Measurements from ENCODE around the gene MOB1B.
"Not testable (repeated sequence)": the region's sequence is repeated elsewhere in the genome, so short reads cannot be mapped to it uniquely, and the experiment has no call there.

Gene MOB1B

DNA sequence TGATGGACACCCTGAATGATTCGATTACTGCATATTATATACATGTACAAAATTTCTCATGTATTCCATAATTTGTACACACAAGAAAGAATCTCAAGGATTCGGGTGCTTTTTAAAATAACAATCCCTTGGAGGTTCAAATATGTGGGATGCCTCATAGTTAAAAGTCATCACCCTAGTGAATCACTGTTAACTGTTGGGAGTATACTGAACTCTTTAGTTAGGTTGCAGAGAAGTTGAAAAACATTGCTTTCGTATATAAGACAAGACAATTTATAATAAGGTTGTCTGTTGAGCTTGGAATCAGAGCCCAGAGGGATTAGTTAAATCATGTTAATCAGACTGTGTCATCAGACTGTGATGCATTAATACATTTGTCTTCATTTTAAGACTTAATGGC is 106.9 kb downstream of the MOB1B start:
- DNase-seq (ENCODE audit: low spot score), result peak; percentile 24

DNA sequence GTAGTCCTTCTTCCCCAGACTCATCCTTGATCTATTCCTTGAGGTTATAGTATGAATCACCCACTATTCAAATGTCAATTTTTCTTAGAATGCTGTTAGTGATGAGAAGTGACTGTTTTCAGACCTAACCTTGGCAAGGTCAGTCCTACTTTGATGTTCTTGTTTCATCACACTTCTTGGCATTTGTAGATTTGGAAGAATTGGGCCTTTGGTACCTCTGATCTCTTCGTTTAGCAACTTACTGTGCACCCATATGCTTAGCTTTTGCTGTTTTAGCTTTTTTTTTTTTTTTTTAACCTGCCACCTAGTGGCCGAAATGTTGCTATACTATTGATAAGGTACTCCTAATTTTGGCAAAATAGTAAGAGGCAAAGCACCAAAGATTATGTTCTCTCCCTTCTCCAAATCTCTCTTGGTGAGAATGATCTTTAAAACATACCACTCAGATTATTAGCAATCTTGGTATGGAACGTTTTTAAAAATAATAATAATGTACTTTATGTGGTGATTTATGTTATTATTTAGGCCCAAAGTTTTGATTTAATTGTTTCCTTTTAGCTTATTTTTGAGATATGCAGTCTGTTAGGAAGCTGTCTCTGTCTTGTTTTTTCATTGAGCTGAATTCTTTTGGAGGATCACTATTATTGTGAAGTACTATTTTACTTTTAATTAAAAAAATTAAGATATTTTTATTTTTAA is 107.9 kb downstream of the MOB1B start:
- DNase-seq (ENCODE audit: low spot score), result peak; percentile 58

DNA sequence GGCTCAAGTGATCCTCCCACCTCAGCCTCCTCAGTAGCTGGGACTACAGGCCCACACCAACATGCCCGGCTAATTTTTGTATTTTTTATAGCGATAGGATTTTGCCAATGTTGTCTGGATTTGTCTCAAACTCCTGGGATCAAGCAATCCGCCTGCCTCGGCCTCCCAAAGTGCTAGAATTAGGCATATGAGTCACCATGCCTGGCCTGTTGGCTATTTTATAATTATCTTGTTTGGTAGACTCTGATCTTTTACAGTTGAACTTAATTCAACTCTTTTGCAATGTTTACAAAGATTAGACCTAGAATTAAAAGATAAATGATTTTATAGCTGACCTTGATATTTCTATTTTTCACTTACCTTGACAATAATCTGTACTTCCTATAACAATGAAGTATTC is 109.3 kb downstream of the MOB1B start:
- no peak for DNase-seq (ENCODE audit: low spot score)

DNA sequence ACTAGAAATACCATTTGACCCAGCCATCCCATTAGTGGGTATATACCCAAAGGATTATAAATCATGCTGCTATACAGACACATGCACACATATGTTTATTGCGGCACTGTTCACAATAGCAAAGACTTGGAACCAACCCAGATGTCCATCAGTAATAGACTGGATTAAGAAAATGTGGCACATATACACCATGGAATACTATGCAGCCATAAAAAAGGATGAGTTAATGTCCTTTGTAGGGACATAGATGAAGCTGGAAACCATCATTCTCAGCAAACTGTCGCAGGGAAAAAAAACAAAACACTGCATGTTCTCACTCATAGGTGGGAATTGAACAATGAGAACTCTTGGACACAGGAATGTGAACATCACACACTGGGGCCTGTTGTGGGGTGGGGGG is 115.2 kb downstream of the MOB1B start:
- not testable (repeated sequence) for DNase-seq (ENCODE audit: low spot score)

DNA sequence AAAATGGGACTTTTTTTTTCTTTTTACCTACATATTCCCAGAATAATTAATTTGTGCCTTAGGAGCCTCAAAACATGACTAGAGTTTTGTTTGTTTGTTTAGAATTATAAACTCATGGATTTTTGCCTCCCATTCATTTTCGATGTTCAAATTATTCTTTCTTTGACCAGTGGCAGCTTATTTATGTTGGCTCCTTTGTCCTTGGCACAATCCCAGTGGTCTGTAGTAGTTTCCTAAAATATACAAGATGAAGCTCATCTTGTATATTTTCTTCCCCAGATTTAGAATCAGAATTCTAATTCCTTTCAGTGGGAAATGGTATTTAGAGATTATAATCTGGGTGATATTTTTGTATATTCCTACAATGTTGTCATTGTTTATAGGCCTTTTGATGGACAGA is 118.4 kb downstream of the MOB1B start:
- no peak for DNase-seq (ENCODE audit: low spot score)

DNA sequence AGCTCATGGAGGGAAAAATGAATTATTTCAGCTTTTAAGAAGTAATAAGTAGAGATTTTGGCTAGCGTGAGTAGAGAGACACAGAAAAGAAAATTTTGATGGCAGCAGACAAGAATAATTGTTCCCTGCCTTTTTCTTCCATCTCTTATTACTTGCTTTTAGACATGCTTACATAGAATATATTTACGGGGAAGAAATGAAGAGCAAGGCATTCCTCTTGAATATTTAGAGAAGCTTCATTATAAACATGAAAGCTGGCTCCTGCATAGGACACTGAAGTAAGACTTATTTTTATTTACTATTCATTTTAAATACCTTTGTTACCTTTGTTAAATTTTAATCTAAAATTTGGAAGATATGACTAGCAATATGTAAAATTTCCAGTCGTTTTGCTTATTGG is 123.5 kb downstream of the MOB1B start:
- DNase-seq (ENCODE audit: low spot score), result no peak

DNA sequence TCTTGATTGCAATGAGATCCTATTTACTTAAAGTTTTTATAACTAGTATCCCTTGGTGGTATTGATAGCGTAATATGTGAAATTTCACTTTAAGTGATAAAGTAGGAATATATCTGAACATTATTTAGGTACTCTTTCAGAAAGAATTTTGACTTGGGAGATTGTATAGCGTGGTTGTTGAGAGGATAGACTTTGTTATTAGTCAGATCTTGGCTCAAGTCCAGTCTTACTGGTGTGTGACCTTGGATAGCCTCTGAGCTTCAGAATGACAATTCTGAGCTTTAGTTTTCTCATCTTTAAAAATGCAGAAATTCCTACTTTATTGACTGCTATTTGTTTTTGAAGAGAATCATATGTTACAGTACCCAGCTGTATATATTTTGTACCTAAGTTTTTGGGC is 123.9 kb downstream of the MOB1B start:
- DNase-seq (ENCODE audit: low spot score), result peak; percentile 47

DNA sequence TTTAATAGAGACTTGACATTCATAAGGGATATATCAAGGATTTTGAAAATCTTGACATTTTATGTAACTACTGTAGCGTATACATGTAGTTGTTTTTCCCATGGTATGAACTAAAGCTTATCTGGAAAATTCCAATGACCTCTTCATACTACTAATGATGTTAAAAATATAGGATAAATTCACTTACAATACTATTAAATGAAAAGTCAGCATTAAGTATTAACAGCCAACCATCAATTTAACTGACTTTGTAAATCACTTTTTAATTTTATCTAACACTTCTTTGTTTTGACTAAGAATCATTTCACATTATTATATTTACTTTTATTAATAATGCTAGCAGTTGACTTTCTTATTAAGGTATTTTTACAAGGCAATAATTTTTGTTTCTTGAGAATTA is 125.4 kb downstream of the MOB1B start:
- DNase-seq (ENCODE audit: low spot score), result no peak

DNA sequence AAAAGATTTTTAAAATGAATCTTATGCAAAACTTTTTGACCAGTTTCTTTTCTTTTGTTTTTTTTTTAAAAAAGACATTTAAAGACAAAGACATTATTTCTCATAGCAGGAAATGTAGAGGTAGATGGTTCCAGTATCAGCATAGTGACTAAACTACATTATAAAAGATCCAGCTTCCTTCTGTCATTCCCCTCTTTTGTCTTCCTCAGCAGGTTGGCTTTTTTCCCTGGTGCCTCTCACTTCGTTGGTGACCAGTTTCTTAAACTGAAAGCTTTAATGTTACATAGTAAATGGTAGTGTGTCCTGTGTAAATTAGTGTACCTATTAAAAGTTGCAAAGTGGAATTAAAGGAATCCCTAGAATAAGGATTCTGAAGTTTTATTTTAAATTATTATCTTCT is 127.3 kb downstream of the MOB1B start:
- no peak for DNase-seq (ENCODE audit: low spot score)

DNA sequence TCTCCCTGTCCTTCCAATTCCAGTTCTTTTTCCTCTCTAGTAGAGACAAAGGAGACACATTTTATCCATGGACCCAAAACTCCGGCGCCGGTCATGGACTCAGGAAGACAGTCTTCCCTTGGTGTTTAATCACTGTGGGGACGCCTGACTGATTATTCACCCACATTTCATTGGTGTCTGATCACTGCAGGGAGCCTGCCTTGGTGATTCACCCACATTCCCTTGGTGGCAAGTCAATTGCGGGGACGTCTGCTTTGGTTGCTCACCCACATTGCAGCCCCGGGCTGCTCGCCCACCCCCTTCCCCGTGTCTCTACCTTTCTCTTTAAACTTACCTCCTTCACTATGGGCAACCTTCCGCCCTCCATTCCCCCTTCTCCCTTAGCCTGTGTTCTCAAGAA is 129.9 kb downstream of the MOB1B start:
- DNase-seq (ENCODE audit: low spot score), result peak; percentile 56

Measured in AG20443 (cell line).